ENCODE results near the gene SRD5A3. TPM values are rescaled to one million over a fixed set of nuclear protein-coding genes. Genes with fewer than 3 reads are reported as not detected.

Gene SRD5A3
- total RNA-seq, 1 experiment from 2014 or later: 17.0 TPM

DNA sequence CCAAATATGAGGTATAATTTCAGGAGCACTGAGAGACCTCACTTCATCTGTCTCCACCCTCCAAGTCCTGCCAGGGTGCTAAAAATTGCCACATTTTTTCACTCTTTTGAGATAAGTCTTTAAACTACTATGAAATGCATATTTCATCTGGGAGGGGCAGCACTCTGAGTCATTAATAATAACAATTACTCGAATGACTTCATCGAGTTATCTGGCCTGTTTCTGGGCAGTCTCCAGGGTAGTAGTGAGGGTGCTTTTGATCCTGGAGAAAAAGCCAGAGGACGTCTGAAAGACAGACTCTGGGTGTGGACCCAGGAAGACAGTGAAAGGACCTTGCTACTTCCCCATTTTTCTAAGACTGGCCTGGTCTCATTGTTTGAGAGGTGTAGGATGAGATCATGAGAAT is 42.3 kb upstream of the SRD5A3 start:
- no peak for DNase-seq (ENCODE audit: low read depth, low spot score)
- no peak for ATAC-seq

DNA sequence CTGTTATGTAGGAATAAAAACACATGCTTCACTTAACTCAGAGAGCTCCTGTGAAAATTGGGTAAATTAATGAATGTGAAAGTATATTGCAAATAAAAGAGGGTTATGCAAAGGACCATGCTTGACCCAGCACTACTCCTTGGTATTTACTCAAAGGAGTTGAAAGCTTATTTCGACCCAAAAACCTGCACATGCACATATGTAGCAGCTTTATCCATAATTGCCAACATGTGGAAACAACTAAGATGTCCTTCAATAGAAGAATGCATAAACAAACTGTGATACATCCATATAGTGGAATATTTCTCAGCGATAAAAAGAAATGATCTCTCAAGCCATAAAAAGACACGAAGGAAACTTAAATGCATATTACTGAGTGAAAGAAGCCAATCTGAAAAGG is 41.7 kb upstream of the SRD5A3 start:
- CTCF ChIA-PET: no interaction called here
- Histone ChIP-seq H3K36me3 (ENCODE audit: control insufficient read depth, insufficient read depth, low read length) (no peaks in the 10 kb centered on the region), H3K27me3 (ENCODE audit: control insufficient read depth, insufficient read depth, low read length) (no peaks in the 10 kb centered on the region), H3K4me1 (ENCODE audit: control insufficient read depth, insufficient read depth, low read length) (no peaks in the 10 kb centered on the region), H3K27ac (ENCODE audit: low read length) (no peak overlapping the region), H3K9me3 (ENCODE audit: control insufficient read depth, insufficient read depth, low read depth, low read length) (no peaks in the 10 kb centered on the region), H3K4me3 (ENCODE audit: low read depth in 2 of 2, low read length in 2 of 2) (no peak overlapping the region)
- no peak for TF ChIP-seq POLR2AphosphoS5 (IDR thresholded peaks at IDR 0.05; ENCODE audit: low read depth, low read length)
- TF ChIP-seq SIN3A (IDR thresholded peaks at IDR 0.05; ENCODE audit: borderline replicate concordance, insufficient read depth, low read depth, low read length): no peak
- in situ Hi-C loops (cut with HindIII; ENCODE audit: low pct_unique_long_range_greater_than_20kb, low sequenced_read_pairs): no loop called here
- ATAC-seq (no peak), DNase-seq (ENCODE audit: low read depth, low spot score) (no peak)
- no TSS peak for BruUV-seq (replicated peaks)
- POLR2A ChIA-PET: no interaction called here
- intact Hi-C loops (cut with micrococcal nuclease; ENCODE audit: unreplicated experiment): no loop called here

More for the DNA sequence above, 42.3 kb upstream of the SRD5A3 start:
- Histone ChIP-seq H3K4me1 (ENCODE audit: control insufficient read depth, insufficient read depth, low read length) (no peaks in the 10 kb centered on the region), H3K27me3 (ENCODE audit: control insufficient read depth, insufficient read depth, low read length) (no peaks in the 10 kb centered on the region), H3K9me3 (ENCODE audit: control insufficient read depth, insufficient read depth, low read depth, low read length) (no peaks in the 10 kb centered on the region), H3K4me3 (ENCODE audit: low read depth in 2 of 2, low read length in 2 of 2) (no peak overlapping the region), H3K27ac (ENCODE audit: low read length) (no peak overlapping the region), H3K36me3 (ENCODE audit: control insufficient read depth, insufficient read depth, low read length) (no peaks in the 10 kb centered on the region)
- POLR2A ChIA-PET: no interaction called here
- intact Hi-C loops (cut with micrococcal nuclease; ENCODE audit: unreplicated experiment) (no loop called here), in situ Hi-C loops (cut with HindIII; ENCODE audit: low pct_unique_long_range_greater_than_20kb, low sequenced_read_pairs) (no loop called here)
- TF ChIP-seq SIN3A (IDR thresholded peaks at IDR 0.05; ENCODE audit: borderline replicate concordance, insufficient read depth, low read depth, low read length): no peak
- TF ChIP-seq POLR2AphosphoS5 (IDR thresholded peaks at IDR 0.05; ENCODE audit: low read depth, low read length): no peak
- TF ChIP-seq, protein P1, sequence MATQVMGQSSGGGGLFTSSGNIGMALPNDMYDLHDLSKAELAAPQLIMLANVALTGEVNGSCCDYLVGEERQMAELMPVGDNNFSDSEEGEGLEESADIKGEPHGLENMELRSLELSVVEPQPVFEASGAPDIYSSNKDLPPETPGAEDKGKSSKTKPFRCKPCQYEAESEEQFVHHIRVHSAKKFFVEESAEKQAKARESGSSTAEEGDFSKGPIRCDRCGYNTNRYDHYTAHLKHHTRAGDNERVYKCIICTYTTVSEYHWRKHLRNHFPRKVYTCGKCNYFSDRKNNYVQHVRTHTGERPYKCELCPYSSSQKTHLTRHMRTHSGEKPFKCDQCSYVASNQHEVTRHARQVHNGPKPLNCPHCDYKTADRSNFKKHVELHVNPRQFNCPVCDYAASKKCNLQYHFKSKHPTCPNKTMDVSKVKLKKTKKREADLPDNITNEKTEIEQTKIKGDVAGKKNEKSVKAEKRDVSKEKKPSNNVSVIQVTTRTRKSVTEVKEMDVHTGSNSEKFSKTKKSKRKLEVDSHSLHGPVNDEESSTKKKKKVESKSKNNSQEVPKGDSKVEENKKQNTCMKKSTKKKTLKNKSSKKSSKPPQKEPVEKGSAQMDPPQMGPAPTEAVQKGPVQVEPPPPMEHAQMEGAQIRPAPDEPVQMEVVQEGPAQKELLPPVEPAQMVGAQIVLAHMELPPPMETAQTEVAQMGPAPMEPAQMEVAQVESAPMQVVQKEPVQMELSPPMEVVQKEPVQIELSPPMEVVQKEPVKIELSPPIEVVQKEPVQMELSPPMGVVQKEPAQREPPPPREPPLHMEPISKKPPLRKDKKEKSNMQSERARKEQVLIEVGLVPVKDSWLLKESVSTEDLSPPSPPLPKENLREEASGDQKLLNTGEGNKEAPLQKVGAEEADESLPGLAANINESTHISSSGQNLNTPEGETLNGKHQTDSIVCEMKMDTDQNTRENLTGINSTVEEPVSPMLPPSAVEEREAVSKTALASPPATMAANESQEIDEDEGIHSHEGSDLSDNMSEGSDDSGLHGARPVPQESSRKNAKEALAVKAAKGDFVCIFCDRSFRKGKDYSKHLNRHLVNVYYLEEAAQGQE (IDR thresholded peaks at IDR 0.05; ENCODE audit: insufficient read depth in 1 of 2, low read depth in 2 of 2, low read length in 1 of 2): no peak
- TF ChIP-seq CTCF (IDR thresholded peaks at IDR 0.05): no peak
- no peak for TF ChIP-seq TCF7L2 (IDR thresholded peaks at IDR 0.05; ENCODE audit: low read depth, low read length)
- BruUV-seq (replicated peaks): no TSS peak
- CTCF ChIA-PET: no interaction called here

DNA sequence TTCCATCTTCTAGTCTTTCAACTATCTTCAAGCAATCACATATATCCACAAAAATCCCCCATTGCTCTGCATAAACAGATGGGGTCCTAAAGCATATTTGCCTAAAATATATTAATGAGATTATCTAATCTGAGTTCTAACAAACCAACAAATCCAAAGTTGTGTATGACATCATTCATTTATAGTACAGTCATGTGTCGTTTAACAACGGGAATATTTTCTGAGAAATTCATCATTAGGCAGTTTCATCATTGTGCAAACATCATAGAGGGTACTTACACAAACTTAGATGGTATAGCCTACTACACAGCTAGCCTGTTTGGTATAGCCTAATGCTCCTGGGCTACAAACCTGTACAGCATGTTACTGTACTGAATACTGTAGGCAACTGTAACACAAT is 38.0 kb upstream of the SRD5A3 start:
- ChIA-PET POLR2A (no interaction called here), CTCF (no interaction called here)
- H3K4me1 ChIP-seq (ENCODE audit: control insufficient read depth, insufficient read depth, low read length): no peaks in the 10 kb centered on the region
- no TSS peak for BruUV-seq (replicated peaks)
- H3K27ac ChIP-seq (ENCODE audit: low read length): no peak overlapping the region
- no peaks in the 10 kb centered on the region for H3K27me3 ChIP-seq (ENCODE audit: control insufficient read depth, insufficient read depth, low read length)
- H3K36me3 ChIP-seq (ENCODE audit: control insufficient read depth, insufficient read depth, low read length): no peaks in the 10 kb centered on the region
- ATAC-seq (no peak), DNase-seq (ENCODE audit: low read depth, low spot score) (no peak)
- intact Hi-C loops (cut with micrococcal nuclease; ENCODE audit: unreplicated experiment) (no loop called here), in situ Hi-C loops (cut with HindIII; ENCODE audit: low pct_unique_long_range_greater_than_20kb, low sequenced_read_pairs) (no loop called here)
- TF ChIP-seq CTCF (IDR thresholded peaks at IDR 0.05) (no peak), TCF7L2 (IDR thresholded peaks at IDR 0.05; ENCODE audit: low read depth, low read length) (no peak), POLR2AphosphoS5 (IDR thresholded peaks at IDR 0.05; ENCODE audit: low read depth, low read length) (no peak), SIN3A (IDR thresholded peaks at IDR 0.05; ENCODE audit: borderline replicate concordance, insufficient read depth, low read depth, low read length) (no peak)
- TF ChIP-seq, protein P1 (IDR thresholded peaks at IDR 0.05; ENCODE audit: insufficient read depth in 1 of 2, low read depth in 2 of 2, low read length in 1 of 2): no peak
- no peak overlapping the region for H3K4me3 ChIP-seq (ENCODE audit: low read depth in 2 of 2, low read length in 2 of 2)
- H3K9me3 ChIP-seq (ENCODE audit: control insufficient read depth, insufficient read depth, low read depth, low read length): no peaks in the 10 kb centered on the region
